ENCODE data around the gene FAM161B.
"Not testable (repeated sequence)": the region's sequence is repeated elsewhere in the genome, so short reads cannot be mapped to it uniquely, and the experiment has no call there.

FAM161B gene

GRCh38 chr14:73894180-73894687 lies 55.7 kb downstream of the FAM161B start:
- H3K36me3 ChIP-seq (ENCODE audit: control insufficient read depth in 4 of 4, insufficient read depth in 4 of 4, low read length in 3 of 4), result peaks cover 26 to 62% (median 47%) of the 10 kb centered on the region in 4 experiments
- POLR2A ChIA-PET; H3K9me3 ChIP-seq (ENCODE audit: control extremely low read depth in 1 of 5, control insufficient read depth in 4 of 5, insufficient read depth in 2 of 5, low read depth in 1 of 5, low read length in 4 of 5); H3K4me3 ChIP-seq (ENCODE audit: control insufficient read depth in 1 of 7, extremely low read depth in 1 of 7, insufficient read depth in 4 of 7, low read depth in 2 of 7, low read length in 6 of 7); H3K27me3 ChIP-seq (replicated peaks in 2 of 5; ENCODE audit: control insufficient read depth in 4 of 5, insufficient read depth in 5 of 5, low read length in 4 of 5); H3K27ac ChIP-seq (ENCODE audit: insufficient read depth in 1 of 2, low read depth in 1 of 2, low read length in 2 of 2, poor library complexity in 1 of 2, severe bottlenecking in 2 of 2); DNase-seq; H3K4me1 ChIP-seq (ENCODE audit: control extremely low read depth in 1 of 4, control insufficient read depth in 4 of 4, insufficient read depth in 4 of 4, low read length in 3 of 4): not testable (repeated sequence)
- CTCF ChIA-PET, result interaction anchor here (1.1 kb wide), 1 partner anchor 31 kb away, joined by 3 read pairs; no protein-coding TSS in a partner anchor
- WGBS (ENCODE audit: insufficient coverage), result 82% methylated on average over 5 of the region's 6 CpGs

GRCh38 chr14:73889376-73889775 lies 60.5 kb downstream of the FAM161B start:
- POLR2A ChIA-PET, result interaction anchor here (0.6 kb wide), 1 partner anchor 132 kb away, joined by 3 read pairs; no protein-coding TSS in a partner anchor
- H3K27me3 ChIP-seq (replicated peaks in 2 of 5; ENCODE audit: control insufficient read depth in 4 of 5, insufficient read depth in 5 of 5, low read length in 4 of 5), result no peaks in the 10 kb centered on the region
- DNase-seq, result no peak
- 100% methylated on average over 5 of the region's 5 CpGs for WGBS (ENCODE audit: insufficient coverage)
- peaks cover 11 to 29% (median 20%) of the 10 kb centered on the region in 4 experiments for H3K4me1 ChIP-seq (ENCODE audit: control extremely low read depth in 1 of 4, control insufficient read depth in 4 of 4, insufficient read depth in 4 of 4, low read length in 3 of 4)
- H3K9me3 ChIP-seq (ENCODE audit: control extremely low read depth in 1 of 5, control insufficient read depth in 4 of 5, insufficient read depth in 2 of 5, low read depth in 1 of 5, low read length in 4 of 5), result no peaks in the 10 kb centered on the region
- no peak overlapping the region for H3K4me3 ChIP-seq (ENCODE audit: control insufficient read depth in 1 of 7, extremely low read depth in 1 of 7, insufficient read depth in 4 of 7, low read depth in 2 of 7, low read length in 6 of 7)
- H3K36me3 ChIP-seq (ENCODE audit: control insufficient read depth in 4 of 4, insufficient read depth in 4 of 4, low read length in 3 of 4), result peaks cover 0 to 19% (median 12%) of the 10 kb centered on the region in 4 experiments
- H3K27ac ChIP-seq (ENCODE audit: insufficient read depth in 1 of 2, low read depth in 1 of 2, low read length in 2 of 2, poor library complexity in 1 of 2, severe bottlenecking in 2 of 2), result no peak overlapping the region
- CTCF ChIA-PET, result no interaction called here

GRCh38 chr14:73888971-73889370 lies 60.9 kb downstream of the FAM161B start:
- Histone ChIP-seq H3K27me3 (replicated peaks in 2 of 5; ENCODE audit: control insufficient read depth in 4 of 5, insufficient read depth in 5 of 5, low read length in 4 of 5) (no peaks in the 10 kb centered on the region), H3K36me3 (ENCODE audit: control insufficient read depth in 4 of 4, insufficient read depth in 4 of 4, low read length in 3 of 4) (peaks cover 0 to 15% (median 8%) of the 10 kb centered on the region in 4 experiments), H3K9me3 (ENCODE audit: control extremely low read depth in 1 of 5, control insufficient read depth in 4 of 5, insufficient read depth in 2 of 5, low read depth in 1 of 5, low read length in 4 of 5) (no peaks in the 10 kb centered on the region), H3K27ac (ENCODE audit: insufficient read depth in 1 of 2, low read depth in 1 of 2, low read length in 2 of 2, poor library complexity in 1 of 2, severe bottlenecking in 2 of 2) (no peak overlapping the region), H3K4me3 (ENCODE audit: control insufficient read depth in 1 of 7, extremely low read depth in 1 of 7, insufficient read depth in 4 of 7, low read depth in 2 of 7, low read length in 6 of 7) (peak overlapping the region in 1 of 7 experiments; percentile 98), H3K4me1 (ENCODE audit: control extremely low read depth in 1 of 4, control insufficient read depth in 4 of 4, insufficient read depth in 4 of 4, low read length in 3 of 4) (peaks cover 11 to 29% (median 20%) of the 10 kb centered on the region in 4 experiments)
- ChIA-PET POLR2A (no interaction called here), CTCF (interaction anchor here (0.5 kb wide), 1 partner anchor 25 kb away, joined by 3 read pairs; no protein-coding TSS in a partner anchor)
- no peak for DNase-seq
- no CpG with 5 or more reads among the region's 2 CpGs for WGBS (ENCODE audit: insufficient coverage)

GRCh38 chr14:73888460-73888725 lies 61.5 kb downstream of the FAM161B start:
- peaks cover 11 to 29% (median 20%) of the 10 kb centered on the region in 4 experiments for H3K4me1 ChIP-seq (ENCODE audit: control extremely low read depth in 1 of 4, control insufficient read depth in 4 of 4, insufficient read depth in 4 of 4, low read length in 3 of 4)
- no peak overlapping the region for H3K27ac ChIP-seq (ENCODE audit: insufficient read depth in 1 of 2, low read depth in 1 of 2, low read length in 2 of 2, poor library complexity in 1 of 2, severe bottlenecking in 2 of 2)
- H3K36me3 ChIP-seq (ENCODE audit: control insufficient read depth in 4 of 4, insufficient read depth in 4 of 4, low read length in 3 of 4), result peaks cover 0 to 9% (median 3%) of the 10 kb centered on the region in 4 experiments
- no peaks in the 10 kb centered on the region for H3K9me3 ChIP-seq (ENCODE audit: control extremely low read depth in 1 of 5, control insufficient read depth in 4 of 5, insufficient read depth in 2 of 5, low read depth in 1 of 5, low read length in 4 of 5)
- H3K4me3 ChIP-seq (ENCODE audit: control insufficient read depth in 1 of 7, extremely low read depth in 1 of 7, insufficient read depth in 4 of 7, low read depth in 2 of 7, low read length in 6 of 7), result peak overlapping the region in 4 of 7 experiments; percentile 82 to 98 (median 88)
- 100% methylated on average over 1 of the region's 3 CpGs for WGBS (ENCODE audit: insufficient coverage)
- DNase-seq, result peak in 1 of 3 donors; percentile 10
- ChIA-PET POLR2A (interaction anchor here (0.6 kb wide), 1 partner anchor 10 kb away, joined by 3 read pairs; no protein-coding TSS in a partner anchor), CTCF (interaction anchor here (0.5 kb wide), 1 partner anchor 26 kb away, joined by 3 read pairs; no protein-coding TSS in a partner anchor)
- no peaks in the 10 kb centered on the region for H3K27me3 ChIP-seq (replicated peaks in 2 of 5; ENCODE audit: control insufficient read depth in 4 of 5, insufficient read depth in 5 of 5, low read length in 4 of 5)

GRCh38 chr14:73887694-73888459 lies 62.0 kb downstream of the FAM161B start:
- Histone ChIP-seq H3K9me3 (ENCODE audit: control extremely low read depth in 1 of 5, control insufficient read depth in 4 of 5, insufficient read depth in 2 of 5, low read depth in 1 of 5, low read length in 4 of 5) (no peaks in the 10 kb centered on the region), H3K4me3 (ENCODE audit: control insufficient read depth in 1 of 7, extremely low read depth in 1 of 7, insufficient read depth in 4 of 7, low read depth in 2 of 7, low read length in 6 of 7) (peak overlapping the region in 6 of 7 experiments; percentile 82 to 98 (median 89)), H3K36me3 (ENCODE audit: control insufficient read depth in 4 of 4, insufficient read depth in 4 of 4, low read length in 3 of 4) (peaks cover 0 to 5% (median 1%) of the 10 kb centered on the region in 4 experiments), H3K4me1 (ENCODE audit: control extremely low read depth in 1 of 4, control insufficient read depth in 4 of 4, insufficient read depth in 4 of 4, low read length in 3 of 4) (peaks cover 11 to 29% (median 20%) of the 10 kb centered on the region in 4 experiments), H3K27ac (ENCODE audit: insufficient read depth in 1 of 2, low read depth in 1 of 2, low read length in 2 of 2, poor library complexity in 1 of 2, severe bottlenecking in 2 of 2) (peak overlapping the region; percentile 93 to 96), H3K27me3 (replicated peaks in 2 of 5; ENCODE audit: control insufficient read depth in 4 of 5, insufficient read depth in 5 of 5, low read length in 4 of 5) (no peaks in the 10 kb centered on the region)
- 41% methylated on average over 7 of the region's 7 CpGs for whole genome bisulfite sequencing (ENCODE audit: insufficient coverage)
- POLR2A ChIA-PET, result interaction anchor here (0.6 kb wide), 1 partner anchor 10 kb away, joined by 3 read pairs; no protein-coding TSS in a partner anchor
- peak in 2 of 3 donors; percentile 5 to 11 for DNase-seq
- CTCF ChIA-PET, result interaction anchor here (1.4 kb wide), 1 partner anchor 159 kb away, joined by 3 read pairs; no protein-coding TSS in a partner anchor

- no peak for DNase-seq
- H3K27me3 ChIP-seq (replicated peaks in 2 of 5; ENCODE audit: control insufficient read depth in 4 of 5, insufficient read depth in 5 of 5, low read length in 4 of 5), result no peaks in the 10 kb centered on the region
- H3K4me3 ChIP-seq (ENCODE audit: control insufficient read depth in 1 of 7, extremely low read depth in 1 of 7, insufficient read depth in 4 of 7, low read depth in 2 of 7, low read length in 6 of 7), result peak overlapping the region; percentile 82 to 98 (median 89)
- peaks cover 0 to 3% (median 1%) of the 10 kb centered on the region in 4 experiments for H3K36me3 ChIP-seq (ENCODE audit: control insufficient read depth in 4 of 4, insufficient read depth in 4 of 4, low read length in 3 of 4)
- ChIA-PET POLR2A (interaction anchor here (1.2 kb wide), 1 partner anchor 8 kb away, joined by 4 read pairs; no protein-coding TSS in a partner anchor), CTCF (interaction anchor here (1.4 kb wide), 1 partner anchor 158 kb away, joined by 3 read pairs; no protein-coding TSS in a partner anchor)
- no peaks in the 10 kb centered on the region for H3K9me3 ChIP-seq (ENCODE audit: control extremely low read depth in 1 of 5, control insufficient read depth in 4 of 5, insufficient read depth in 2 of 5, low read depth in 1 of 5, low read length in 4 of 5)
- peaks cover 11 to 29% (median 20%) of the 10 kb centered on the region in 4 experiments for H3K4me1 ChIP-seq (ENCODE audit: control extremely low read depth in 1 of 4, control insufficient read depth in 4 of 4, insufficient read depth in 4 of 4, low read length in 3 of 4)
- WGBS (ENCODE audit: insufficient coverage), result no CpG with 5 or more reads among the region's 7 CpGs
- peak overlapping the region; percentile 93 to 96 for H3K27ac ChIP-seq (ENCODE audit: insufficient read depth in 1 of 2, low read depth in 1 of 2, low read length in 2 of 2, poor library complexity in 1 of 2, severe bottlenecking in 2 of 2)
Observed at GRCh38 chr14:73887318-73887616, 62.6 kb downstream of the FAM161B start.

All from common myeloid progenitor, CD34-positive (primary cell).